Stimulated activated CD4-positive, alpha-beta T cell treated with anti-CD3 and anti-CD28 coated beads, Interleukin-1b, Interleukin-23, amount 100 ng/mL, for 48 hours (primary cell): ENCODE results near the gene RHBDF1.

Source experiments
- DNase-seq: peaks from one replicate; pipeline ENCODE4 v3.0.0-alpha.2; 2020

The RHBDF1 gene

DNA sequence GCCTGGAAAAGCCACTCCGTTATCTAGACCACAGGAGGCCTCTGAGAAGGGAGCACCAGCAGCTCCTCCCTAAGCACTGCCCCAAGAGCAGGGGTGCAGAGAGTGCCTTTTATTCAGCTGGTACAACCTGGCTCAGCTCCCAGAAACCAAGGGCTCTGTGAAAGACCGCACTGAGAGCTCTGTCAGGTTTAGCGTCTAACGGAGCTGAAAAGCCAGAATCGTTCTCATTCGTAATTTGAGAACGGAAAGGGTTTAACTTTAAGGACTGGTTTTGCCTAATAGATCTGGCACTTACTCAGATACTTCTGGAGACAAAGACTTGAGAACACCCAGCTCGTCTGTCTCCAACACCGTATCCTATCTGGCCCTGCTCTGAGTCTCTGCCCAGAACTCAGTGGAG, 19.1 kb upstream of the RHBDF1 start:
- no peak for DNase-seq

DNA sequence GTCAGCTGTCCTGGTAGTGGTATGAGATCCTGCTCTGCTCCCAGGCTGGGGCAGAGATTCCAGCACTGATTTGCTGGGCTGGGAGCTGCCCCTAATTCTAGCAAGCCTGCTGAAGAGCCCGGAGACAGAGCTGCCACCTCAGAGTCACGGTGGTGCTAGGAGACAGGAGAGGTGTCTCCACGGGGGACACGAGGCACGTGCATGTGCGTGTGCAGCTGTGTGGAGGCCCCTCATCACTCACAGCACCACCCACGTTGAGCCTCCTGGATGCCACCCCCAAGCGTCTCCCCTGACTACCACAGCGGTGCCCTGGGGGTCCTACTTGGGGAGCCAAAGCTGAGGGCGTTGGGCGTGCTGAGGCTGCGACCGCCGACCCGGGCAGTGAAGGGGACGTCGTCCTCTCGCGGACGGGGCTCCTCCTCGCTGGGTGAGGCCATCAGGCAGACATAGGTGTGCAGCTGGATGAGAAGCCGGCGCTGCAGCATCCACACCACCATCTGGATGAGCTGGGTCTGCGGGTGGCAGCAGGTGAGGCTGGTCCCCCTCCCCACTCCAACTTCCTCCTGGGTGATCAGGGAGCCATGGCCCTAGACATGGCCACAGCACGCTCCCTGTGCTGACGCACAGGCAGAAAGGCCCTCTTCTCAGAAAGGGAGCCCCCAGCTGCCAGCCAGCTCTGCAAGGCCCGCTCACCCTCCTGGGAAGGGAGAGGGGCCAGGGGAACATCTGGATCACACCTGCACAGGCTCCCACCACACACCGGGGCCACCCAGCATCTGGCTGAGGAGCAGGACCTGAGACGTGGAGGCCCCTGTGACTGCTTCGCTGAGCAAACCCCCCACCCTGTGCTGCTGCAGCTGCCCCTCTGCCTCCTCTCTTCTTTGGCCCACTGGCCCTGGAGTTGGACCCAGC, 17.2 kb upstream of the RHBDF1 start:
- DNase-seq, result no peak

DNA sequence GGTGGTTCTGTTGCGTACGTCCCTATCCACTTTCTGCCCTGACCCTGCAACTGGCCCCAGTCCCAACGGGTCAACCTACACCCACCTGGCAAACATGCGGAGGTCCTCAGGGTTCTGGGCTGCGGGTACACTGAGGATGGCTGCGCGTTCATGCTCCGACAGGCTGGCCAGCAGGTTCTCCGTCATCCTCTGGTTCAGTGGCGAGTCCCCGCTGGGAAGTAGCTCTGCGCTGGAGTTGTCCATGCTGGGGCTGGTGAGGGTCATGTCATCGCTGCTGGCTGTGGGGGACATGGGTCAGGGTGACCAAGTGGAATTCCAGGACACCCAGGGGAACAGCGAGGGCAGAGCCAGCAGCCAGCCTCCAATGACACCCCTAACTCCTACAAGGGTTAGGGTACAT, 16.2 kb upstream of the RHBDF1 start:
- DNase-seq, result no peak

DNA sequence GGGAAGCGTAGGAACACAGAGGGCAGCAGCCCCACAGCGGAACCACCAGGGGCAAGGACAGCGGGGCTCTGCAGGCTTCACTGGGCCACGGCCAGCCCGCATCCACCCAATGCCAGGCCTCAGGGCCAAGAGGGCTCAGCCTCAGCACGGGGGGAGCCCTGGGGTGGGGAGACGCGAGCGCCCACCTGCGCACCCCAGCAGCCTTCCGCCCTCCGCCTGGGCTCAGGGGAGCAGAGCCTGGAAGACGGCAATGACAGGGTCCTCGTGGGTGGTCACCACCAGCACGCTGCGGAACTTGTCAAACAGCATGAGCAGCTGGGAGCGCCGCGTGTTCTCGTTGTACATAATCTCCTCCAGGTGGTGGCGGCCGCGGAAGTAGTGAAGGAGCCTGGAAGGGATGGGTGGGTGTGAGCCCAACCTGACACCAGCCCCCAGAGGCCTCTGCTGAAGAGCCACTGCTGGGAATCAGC, 14.1 kb upstream of the RHBDF1 start:
- no peak for DNase-seq

DNA sequence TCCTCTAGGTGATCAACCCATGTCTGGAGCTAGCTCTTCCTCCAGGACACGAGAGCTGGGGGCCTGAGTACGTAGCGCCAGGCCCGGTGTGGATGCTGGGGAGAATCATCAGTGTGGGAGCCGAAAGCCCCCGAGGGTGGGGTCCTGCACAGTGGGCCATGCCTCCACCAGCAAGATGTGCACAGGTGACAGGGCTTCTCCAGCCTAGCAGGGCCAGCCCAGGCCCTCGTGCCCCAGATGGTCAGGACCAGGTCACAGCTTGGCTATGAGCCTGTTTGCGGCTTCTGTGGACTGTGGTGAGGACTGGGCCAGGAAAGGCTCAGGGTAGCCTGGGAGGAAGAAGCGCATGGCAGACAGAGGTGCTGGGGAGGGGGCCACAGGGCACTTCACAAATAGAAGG, 13.4 kb upstream of the RHBDF1 start:
- DNase-seq, result no peak

DNA sequence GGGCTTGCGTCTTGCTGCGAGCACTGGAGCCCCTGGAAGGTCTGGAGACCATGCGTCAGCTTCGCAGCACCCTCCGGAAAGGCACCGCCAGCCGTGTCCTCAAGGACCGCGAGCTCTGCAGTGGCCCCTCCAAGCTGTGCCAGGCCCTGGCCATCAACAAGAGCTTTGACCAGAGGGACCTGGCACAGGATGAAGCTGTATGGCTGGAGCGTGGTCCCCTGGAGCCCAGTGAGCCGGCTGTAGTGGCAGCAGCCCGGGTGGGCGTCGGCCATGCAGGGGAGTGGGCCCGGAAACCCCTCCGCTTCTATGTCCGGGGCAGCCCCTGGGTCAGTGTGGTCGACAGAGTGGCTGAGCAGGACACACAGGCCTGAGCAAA, 13.0 kb upstream of the RHBDF1 start:
- DNase-seq, result no peak

DNA sequence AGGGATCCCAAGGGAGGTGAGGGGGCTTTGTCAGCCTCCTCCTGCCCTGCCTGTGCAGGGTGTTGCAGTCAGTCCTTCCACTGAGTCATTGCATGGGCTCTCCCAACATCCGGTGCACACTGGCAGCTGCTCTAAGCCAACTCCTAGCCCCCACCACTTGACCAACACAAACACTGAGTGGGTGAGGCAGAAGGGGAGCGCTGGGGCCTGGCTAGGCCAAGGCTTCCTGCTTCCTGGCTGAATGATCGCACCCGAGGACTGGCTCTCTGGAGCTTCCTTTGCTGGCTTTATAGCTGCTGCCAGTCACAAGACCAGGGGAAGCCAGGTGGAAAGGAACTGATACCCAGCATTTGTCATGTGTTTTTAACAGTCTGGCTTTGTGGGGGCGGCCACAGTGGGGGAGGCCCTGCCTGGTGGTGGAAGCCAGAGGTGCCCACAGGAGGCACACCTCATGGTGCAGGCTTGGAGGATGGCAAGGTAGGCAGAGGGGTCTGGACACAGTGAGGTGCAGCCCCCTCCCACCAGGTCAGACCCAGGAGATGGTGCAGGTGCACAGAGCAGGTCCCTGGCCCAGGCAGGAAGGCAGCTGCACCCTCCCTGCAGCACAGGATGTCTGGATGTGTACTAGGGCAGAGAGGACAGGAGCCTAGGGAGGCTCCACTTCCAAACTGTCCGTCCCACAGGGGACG, 12.4 kb upstream of the RHBDF1 start:
- peak; percentile 68 for DNase-seq

DNA sequence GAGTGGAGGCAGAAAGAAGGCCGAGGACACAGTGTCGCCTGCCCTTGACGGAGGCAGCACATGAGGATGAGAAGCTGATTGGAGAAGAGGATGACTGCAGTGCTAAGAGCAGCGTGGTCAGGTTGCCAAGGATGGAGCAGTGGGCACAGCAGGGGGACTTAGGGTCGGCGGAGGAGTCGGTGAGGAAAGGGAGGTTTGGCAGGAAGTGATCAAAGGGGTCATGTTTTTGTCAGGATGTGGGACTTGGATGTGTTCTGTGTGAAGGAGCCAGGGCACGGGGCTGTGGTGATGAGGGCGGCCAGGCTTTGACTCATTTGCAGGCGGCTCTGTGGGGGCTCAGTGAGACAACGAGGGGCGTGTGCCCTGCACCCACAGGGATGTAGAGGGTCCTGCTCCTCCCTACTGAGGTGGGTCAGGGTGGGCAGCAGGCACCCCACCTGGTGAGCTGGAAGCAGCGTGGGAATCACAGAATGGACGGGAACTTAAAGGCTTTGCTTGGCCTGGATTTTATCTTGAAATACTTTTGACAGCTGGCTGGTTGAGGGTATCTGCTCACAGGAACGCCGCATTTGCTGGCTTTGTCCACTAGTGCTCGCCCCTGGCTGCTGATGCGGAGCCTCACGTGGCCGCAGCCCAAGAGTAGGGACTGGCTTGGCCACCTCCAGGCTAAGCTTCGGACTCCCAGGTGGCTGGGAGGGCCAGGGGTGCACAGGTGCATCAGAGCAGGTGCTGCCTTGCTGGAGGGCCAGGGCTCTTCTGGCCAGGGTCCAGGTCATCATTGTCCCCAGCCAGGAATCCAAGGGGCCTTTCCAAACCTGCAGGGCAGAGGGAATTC, 11.6 kb upstream of the RHBDF1 start:
- no peak for DNase-seq

DNA sequence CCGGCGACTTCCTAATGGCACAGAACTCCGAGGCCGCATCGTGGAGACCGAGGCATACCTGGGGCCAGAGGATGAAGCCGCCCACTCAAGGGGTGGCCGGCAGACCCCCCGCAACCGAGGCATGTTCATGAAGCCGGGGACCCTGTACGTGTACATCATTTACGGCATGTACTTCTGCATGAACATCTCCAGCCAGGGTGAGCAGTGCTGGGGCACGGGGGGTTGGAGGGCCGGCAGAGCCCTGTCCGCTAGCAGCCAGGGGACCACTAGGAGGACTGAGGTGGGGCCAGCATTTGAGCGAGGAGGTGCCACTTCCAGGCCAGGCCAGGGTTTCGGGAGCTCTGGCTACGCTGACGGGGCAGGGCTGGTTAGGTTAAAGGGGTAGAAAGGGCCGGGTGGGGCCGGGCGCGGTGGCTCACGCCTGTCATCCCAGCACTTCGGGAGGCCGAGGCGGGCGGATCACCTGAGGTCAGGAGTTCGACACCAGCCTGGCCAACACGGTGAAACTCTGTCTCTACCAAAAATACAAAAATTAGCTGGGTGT, 10.7 kb upstream of the RHBDF1 start:
- DNase-seq, result no peak

DNA sequence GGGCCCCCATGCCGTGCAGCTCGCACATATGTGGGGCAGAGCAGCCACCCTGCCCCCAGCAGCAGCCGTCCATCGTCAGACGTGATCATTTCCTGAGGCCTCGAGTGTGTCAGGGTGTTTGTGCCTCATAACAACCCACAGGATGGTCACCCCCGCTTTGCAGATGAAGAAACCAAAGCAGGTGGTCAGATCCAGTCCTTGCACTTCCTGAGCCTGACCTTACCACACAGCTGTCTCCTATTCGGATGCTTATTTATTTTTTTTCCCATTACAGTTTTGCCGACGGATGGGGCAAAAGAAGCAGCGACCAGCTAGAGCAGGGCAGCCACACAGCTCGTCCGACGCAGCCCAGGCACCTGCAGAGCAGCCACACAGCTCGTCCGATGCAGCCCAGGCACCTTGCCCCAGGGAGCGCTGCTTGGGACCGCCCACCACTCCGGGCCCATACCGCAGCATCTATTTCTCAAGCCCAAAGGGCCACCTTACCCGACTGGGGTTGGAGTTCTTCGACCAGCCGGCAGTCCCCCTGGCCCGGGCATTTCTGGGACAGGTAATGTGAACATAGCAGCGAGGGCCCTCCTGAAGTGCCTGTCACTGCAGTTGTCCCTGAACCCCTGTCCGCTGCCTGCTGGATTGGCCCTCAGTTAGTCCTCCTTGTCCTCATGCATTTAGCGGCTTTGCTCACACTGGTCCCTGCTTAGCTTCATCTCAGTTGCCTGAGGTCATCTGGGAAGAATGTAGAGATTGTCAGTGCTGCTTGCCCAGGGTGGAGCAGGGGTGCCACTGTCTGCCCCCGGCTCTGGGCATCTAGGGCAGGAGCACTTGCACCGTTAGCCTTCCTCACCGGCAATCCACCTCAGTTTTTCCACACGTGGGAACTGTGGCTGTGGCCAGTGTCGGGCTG, 7.0 kb upstream of the RHBDF1 start:
- DNase-seq, result no peak

DNA sequence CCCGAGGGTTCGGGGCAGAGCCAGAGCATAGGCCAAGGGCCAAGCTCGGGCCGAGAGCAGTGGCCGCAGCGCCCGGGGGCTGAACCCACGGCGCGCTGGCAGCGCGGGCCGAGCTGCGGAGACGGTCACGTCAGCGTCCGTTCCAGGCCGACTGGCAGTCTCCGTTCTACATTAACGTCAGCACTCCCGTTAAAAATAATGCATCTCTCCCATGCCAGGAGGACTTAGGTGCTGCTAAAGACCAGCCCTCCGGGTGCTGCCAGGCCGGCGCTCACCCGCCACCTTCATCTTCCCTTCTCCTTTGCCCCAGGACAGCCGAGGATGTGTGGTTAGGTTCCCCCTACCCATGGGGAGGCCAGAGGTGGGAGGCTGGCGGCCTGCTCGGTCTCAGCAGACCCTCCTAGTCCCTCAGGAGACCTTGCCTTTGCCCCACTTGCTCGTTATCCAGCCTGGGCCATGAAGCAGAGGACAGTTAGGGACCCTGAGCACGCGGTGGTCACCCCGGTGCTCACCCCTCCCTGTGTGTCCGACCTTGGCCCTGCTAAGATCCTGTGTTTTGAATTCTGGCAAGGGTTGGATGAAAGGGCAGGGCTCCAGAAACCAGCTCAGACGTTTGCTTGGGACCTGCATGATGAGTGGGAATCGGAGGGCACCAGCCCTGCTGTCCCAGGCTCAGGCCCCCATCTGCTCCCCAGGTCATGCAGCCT, 6.2 kb upstream of the RHBDF1 start:
- no peak for DNase-seq

DNA sequence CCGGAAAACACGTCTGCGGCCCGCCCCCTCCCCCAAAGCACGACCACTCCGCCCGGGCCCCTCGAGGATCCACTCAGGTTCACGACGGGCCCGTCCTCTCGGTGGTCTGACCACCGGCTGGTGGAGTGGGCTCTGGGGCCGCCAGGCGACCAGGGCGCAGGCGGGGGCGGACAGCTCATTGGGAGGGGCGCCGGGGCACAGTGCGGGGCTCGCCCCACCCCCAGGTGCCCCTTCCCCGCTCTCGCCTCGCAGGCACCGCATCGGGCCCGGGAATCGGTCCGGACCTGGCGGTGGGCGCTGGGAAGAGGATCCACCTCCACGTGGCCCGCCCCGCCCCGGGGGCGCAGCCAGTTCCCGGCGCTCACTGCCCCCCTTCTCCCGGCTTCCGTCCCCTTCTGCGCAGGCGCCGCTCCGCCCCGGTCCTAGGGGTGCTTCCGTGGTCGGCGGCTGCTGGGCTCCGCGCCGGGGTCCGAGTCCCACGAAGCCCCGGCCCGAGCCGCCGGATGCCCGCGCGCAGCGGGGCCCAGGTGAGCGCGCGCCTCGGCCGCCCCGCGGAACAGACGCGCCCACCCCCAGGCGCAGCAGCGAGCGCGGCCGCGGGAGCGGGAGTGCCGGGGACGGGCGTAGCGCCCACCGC, 5.5 kb upstream of the RHBDF1 start, which contains the start of gene MPG:
Gene MPG, plus strand, starts transcription at position 419 of the 637 bp plus-strand sequence. Its CDS starts 85 bp downstream, at position 504.
- DNase-seq, result peak; percentile 76

DNA sequence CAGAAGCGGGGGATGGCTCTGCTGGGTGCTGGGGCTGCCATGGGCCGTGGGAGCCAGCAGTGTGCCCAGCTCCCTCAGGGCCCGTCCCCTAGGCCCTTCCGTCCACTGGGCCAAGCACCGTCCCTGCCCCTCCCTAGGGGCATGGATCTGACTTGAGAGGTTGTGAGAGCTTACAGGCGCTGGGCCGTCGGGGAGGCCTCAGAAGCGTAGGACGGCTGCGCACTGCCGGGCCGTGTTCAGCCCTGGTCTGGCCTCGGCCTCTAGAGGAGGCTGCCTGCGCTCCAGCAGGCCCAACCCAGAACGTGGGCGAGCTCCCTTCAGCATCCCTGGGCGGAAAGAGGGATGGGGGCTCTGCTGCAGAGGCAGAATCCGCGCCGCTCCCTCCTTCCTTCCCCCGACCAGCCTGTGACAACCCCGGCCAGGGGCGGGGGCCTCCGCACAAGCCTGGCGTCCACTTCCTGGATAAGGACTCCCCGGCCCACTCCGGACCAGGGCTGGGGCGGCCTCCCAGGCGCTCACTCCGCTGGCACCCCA, 4.9 kb upstream of the RHBDF1 start:
- peak; percentile 29 for DNase-seq

DNA sequence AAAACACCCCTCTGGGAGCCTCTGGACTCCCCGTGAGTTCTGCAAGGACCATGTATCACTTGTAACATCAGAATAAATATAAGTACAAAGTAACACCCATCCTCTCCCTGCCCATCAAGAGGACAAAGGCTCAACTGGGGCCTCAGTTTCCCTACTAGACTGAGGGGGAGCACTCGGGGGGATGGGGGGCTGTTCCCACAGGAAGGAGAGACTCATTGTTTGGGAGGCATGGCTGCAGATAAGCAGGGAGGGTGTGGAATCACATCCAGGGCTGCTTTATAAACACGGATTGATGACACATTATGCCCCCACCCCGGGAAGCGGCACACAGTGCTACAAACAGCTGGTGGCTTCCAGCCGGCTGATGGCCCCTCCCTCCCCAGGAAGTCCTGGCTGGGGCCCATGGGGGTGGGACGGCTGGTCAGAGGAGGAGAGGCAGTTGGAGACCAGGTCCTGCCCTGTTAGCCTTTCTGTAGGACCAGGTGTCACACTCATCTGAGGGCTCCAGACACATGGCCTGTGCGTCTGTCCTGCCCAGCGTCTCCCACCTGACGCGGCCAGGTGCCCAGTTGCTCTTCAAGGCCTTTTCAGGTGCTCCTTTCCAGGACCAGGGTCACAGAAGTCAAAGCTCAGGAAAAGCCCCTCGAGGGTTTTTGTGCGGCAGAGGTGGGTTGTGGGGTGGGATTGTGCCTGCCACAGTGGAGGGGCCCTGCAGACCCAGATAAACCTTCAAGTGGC, 4.3 kb upstream of the RHBDF1 start:
- no peak for DNase-seq

DNA sequence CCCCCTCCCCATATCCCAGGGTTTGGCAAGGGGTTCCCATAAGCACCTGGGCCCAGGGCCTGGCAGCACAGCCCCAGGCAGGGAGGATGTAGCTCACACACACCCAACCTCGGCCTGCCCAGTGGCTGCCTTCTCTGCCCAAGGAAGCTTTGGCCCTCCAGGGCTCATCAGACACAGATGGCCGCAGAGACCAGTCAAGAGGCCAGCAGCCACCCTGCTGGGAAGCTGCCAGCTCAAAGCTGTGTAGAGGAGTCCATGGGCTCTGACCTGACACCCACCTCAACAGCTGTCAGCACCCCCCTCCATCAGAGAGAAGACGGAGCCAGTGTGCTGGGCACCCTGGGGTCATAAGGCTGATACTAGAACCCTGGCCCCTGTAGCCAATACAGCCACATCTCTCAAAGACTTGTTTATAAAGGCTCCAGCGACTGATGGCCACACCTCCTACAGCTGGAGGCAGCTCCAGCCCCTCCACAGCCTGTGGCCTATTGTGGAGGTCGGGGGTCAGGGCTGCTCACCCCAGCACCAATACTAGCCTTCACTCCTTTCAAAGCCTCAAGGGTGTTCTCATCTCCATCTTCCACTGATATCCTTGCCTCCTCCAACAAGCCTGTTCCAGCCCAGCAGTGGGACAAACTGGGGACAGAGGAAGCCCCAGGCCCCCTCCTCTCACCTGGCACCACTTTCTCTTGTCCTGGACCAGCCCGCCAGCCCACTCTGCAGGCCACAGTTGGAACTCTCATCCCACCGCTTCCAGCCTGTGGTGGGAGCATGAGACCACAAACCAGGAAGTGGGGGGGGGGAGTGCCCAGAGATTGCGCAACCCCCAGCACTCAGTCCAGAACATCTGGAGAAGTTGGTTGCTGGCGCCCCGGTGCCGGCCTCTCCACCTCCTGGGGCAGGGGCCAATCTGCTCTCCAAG, 3.4 kb upstream of the RHBDF1 start:
- no peak for DNase-seq

DNA sequence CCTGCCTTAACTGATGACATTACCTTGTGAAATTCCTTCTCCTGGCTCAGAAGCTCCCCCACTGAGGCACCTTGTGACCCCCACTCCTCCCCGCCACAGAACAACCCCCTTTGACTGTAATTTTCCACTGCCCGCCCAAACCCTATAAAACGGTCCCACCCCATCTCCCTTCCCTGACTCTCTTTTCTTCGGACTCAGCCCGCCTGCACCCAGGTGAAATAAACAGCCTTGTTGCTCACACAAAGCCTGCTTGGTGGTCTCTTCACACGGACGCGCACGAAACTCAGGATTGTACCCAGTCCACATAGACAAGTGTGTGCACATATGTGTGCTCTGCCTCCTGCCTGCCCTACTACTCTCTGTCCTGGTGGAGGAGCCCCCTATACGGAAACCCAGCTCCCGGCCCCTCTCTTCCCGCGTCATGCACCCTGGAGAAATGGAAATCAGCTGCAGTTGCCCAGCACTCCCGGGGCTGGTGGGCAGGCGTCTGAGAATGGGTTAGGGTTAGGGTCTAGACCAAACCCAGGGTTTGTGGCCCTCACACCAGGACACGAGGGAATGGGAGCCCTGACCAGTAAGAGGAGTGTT, 2.4 kb upstream of the RHBDF1 start:
- no peak for DNase-seq

DNA sequence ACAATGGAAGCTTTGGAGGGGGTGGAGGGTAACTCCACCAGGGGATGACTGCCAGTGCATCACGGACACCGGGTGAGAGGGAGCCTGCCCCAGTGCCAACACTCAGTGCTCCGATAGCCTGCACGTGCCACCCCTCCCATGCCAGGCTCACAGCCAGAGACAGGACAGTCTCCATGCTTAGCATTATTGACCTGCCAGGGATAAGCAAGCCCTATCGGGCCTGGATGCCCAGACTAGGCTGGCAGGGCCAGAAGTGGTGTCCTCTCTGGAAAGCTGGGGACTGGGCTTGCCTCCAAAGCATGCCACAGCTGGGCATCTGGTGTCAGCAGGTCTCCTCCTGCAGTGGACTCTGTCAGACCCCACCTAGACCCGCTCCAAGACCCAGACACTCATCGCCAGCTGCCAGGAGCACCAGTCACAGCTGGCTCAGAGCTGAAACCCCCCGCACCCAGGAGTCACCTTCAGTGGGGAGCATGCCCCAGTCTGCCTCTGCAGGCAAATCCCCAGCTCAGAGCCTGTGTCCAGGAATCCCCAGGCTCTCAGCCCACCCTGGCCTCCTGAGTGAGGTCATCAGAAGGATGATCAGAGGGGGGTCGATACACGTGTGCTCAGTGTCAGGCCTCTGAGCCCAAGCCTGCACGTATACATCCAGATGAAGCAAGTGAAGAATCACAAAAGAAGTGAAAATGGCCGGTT, 1.8 kb upstream of the RHBDF1 start:
- DNase-seq, result no peak
